Lung (tissue), 12 donors: ENCODE results near the gene OR1K1. TPM values are rescaled to one million over a fixed set of nuclear protein-coding genes. Genes with fewer than 3 reads are reported as not detected.

Source experiments
- ATAC-seq: fragments of 200-7000 bp; cut with Tn5 transposase; one replicate; pipeline ENCODE4 v1.9.1; 2020; ENCODE audit warnings: moderate number of reproducible peaks; ENCODE audit not compliant: insufficient read depth, low FRiP score
- DNase-seq, 3 donors: peaks; one replicate each; pipeline ENCODE4 v3.0.0-alpha.2; 2013 to 2017
- H3K27ac ChIP-seq, 2 donors: one replicate each; pipeline ENCODE4 v1.5.1; 2013; ENCODE audit warnings: mild to moderate bottlenecking in 2 of 2, moderate library complexity in 2 of 2, control low read depth in 1 of 2, inconsistent platforms in 1 of 2, low read depth in 1 of 2, low read length in 1 of 2
- H3K27me3 ChIP-seq, 3 donors: one replicate each; pipeline ENCODE4 v1.5.1; 2013; ENCODE audit warnings: low read length in 2 of 3; ENCODE audit not compliant: control insufficient read depth in 3 of 3, insufficient read depth in 3 of 3
- H3K36me3 ChIP-seq, 4 donors: one replicate each; pipeline ENCODE4 v1.5.1; 2013; ENCODE audit warnings: low read length in 4 of 4, mild to moderate bottlenecking in 1 of 4, moderate library complexity in 1 of 4; ENCODE audit not compliant: control insufficient read depth in 4 of 4, insufficient read depth in 4 of 4
- H3K4me1 ChIP-seq, 5 donors: one replicate each; pipeline ENCODE4 v1.5.1; 2013; ENCODE audit warnings: low read length in 5 of 5, mild to moderate bottlenecking in 2 of 5, moderate library complexity in 1 of 5; ENCODE audit not compliant: control insufficient read depth in 5 of 5, insufficient read depth in 5 of 5
- H3K4me3 ChIP-seq: one replicate; pipeline ENCODE4 v1.5.1; 2013; ENCODE audit warnings: mild to moderate bottlenecking, control low read depth, moderate library complexity
- H3K9ac ChIP-seq, 2 donors: one replicate each; pipeline ENCODE4 v1.5.1; 2013; ENCODE audit warnings: low read length in 2 of 2, control low read depth in 1 of 2; ENCODE audit not compliant: insufficient read depth in 1 of 2
- H3K9me3 ChIP-seq, 4 donors: one replicate each; pipeline ENCODE4 v1.5.1; 2013; ENCODE audit warnings: low read length in 3 of 4, mild to moderate bottlenecking in 1 of 4, moderate library complexity in 1 of 4; ENCODE audit not compliant: control insufficient read depth in 4 of 4, insufficient read depth in 3 of 4
- WGBS, 2 donors: extraction: QIAGEN DNeasy Blood & Tissue Kit; methylation state at CpG; one replicate each; pipeline ENCODE4 v1.1.7; 2013; 5-methylcytosine and 5-hydroxymethylcytosine counted together
- polyA plus RNA-seq, 2 donors: library from polyadenylated mRNA; stranded (reverse); fragments of 200-250 nt; gene quantifications; one replicate each; pipeline ENCODE4 v1.2.1, GENCODE V29; 2013
- total RNA-seq, 2 donors: library from RNA; depleted of rRNA in 1 of 2; stranded (reverse); fragments of >200 nt in 1 of 2; gene quantifications; one replicate each; pipeline ENCODE4 v1.2.1, GENCODE V29; 2014 to 2021
- TF ChIP-seq, protein P1 (sequence below): IDR thresholded peaks from 2 replicates; pipeline ENCODE4 v1.5.1; 2012; ENCODE audit warnings: mild to moderate bottlenecking; ENCODE audit errors: control extremely low read depth, extremely low read depth
- donor health status: control.
- donor health status: control.
- donor health status: Bipolar disorder and iron deficiency.
- donor health status: healthy.
- donor health status: DM: yes; HTN: yes; CAD: no.

The OR1K1 gene
- total and polyA plus RNA-seq, 4 donors, result not detected

DNA sequence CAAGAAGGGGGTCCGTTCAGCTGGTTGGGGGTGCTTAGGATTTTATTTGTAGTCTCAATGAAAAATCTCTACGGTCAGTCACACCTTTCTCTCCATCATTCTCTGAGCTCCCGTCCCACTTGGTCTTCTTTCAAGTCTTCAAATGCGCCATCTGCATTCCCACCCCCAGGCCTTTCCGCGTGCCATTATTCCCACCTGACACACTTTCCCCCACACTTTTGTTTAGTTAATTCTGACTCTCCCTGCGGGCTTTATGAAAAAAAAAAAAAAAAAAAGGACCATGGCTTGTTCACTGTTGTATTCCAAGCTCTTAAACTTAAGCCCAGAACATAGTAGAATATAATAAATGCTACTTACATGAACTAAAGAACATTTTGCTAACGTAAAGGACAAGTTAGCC is 22.9 kb upstream of the OR1K1 start:
- ATAC-seq (no peak), DNase-seq (no peak)
- WGBS, 2 donors, result 87 to 88% methylated on average over 8 of the region's 8 CpGs
- TF ChIP-seq, protein P1, sequence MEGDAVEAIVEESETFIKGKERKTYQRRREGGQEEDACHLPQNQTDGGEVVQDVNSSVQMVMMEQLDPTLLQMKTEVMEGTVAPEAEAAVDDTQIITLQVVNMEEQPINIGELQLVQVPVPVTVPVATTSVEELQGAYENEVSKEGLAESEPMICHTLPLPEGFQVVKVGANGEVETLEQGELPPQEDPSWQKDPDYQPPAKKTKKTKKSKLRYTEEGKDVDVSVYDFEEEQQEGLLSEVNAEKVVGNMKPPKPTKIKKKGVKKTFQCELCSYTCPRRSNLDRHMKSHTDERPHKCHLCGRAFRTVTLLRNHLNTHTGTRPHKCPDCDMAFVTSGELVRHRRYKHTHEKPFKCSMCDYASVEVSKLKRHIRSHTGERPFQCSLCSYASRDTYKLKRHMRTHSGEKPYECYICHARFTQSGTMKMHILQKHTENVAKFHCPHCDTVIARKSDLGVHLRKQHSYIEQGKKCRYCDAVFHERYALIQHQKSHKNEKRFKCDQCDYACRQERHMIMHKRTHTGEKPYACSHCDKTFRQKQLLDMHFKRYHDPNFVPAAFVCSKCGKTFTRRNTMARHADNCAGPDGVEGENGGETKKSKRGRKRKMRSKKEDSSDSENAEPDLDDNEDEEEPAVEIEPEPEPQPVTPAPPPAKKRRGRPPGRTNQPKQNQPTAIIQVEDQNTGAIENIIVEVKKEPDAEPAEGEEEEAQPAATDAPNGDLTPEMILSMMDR, result no peak
- Histone ChIP-seq H3K9ac (no peak overlapping the region), H3K9me3 (peaks cover 0 to 4% (median 1%) of the 10 kb centered on the region in 4 donors), H3K27me3 (no peaks in the 10 kb centered on the region), H3K4me3 (no peak overlapping the region), H3K4me1 (no peaks in the 10 kb centered on the region), H3K27ac (no peak overlapping the region), H3K36me3 (no peaks in the 10 kb centered on the region)

DNA sequence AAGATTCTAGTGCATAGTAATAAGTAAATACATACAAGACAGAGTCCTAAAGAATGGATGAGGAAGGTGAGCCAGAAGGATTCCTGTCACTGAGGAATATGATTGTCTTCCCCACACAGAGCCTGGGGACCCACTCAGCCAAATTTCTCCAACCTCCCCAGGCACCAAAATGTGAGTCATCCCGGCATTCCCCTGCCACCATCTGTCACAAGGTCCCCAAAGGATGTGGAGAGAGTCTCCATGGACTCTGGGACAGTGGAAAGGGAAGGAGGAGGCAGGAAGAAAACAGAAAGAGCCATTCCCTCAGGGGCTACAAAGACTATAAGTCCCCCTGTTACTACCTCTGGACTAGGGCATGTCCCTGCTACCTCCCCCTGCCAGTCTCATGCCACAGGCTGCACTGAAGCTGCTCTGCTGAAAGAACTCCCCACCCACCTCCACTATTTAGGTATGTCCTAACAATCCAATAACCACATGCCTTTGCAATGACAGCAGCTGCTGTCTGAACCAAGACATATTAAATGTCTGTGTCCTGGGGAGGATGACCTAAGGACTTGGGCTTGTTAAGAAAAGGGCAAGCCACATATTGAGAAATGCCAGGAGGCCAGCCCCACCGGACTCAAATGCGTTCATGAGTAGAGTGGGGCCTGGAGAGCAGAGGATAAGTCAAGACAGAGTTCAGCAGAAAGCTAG is 21.8 kb upstream of the OR1K1 start:
- peaks cover 0 to 4% (median 1%) of the 10 kb centered on the region in 4 donors for H3K9me3 ChIP-seq
- WGBS, 2 donors, result 80 to 82% methylated on average over 3 of the region's 3 CpGs
- H3K4me1 ChIP-seq, result no peaks in the 10 kb centered on the region
- no peak overlapping the region for H3K27ac ChIP-seq
- no peak overlapping the region for H3K4me3 ChIP-seq
- DNase-seq (no peak), ATAC-seq (no peak)
- H3K36me3 ChIP-seq, result no peaks in the 10 kb centered on the region
- TF ChIP-seq, protein P1, result no peak
- H3K27me3 ChIP-seq, result no peaks in the 10 kb centered on the region
- H3K9ac ChIP-seq, result no peak overlapping the region

DNA sequence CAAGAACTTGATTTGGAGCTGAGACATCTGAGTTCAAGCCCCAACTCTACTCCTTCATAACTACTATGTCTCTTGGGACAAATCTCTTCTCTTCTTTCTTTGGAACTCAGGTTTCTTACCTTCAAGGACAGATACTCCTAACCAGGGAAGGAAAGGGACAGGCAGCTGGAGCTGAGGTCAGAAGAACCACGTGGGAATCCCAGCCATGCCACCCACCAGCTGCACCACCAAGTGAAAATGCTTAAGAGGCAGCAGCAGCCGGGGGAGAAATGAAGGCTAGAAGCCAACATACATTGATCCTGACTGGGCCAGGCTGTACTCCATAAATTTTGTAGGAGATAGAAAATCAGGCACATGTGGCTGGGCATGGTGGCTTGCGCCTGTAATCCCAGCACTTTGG is 20.7 kb upstream of the OR1K1 start:
- Histone ChIP-seq H3K4me3 (no peak overlapping the region), H3K36me3 (no peaks in the 10 kb centered on the region), H3K9me3 (peaks cover 0 to 3% (median 0%) of the 10 kb centered on the region in 4 donors), H3K27ac (no peak overlapping the region), H3K4me1 (no peaks in the 10 kb centered on the region), H3K27me3 (no peaks in the 10 kb centered on the region), H3K9ac (no peak overlapping the region)
- DNase-seq, result no peak
- ATAC-seq, result no peak
- TF ChIP-seq, protein P1, result no peak
- WGBS, 2 donors, result 76 to 94% methylated on average over 3 of the region's 3 CpGs

DNA sequence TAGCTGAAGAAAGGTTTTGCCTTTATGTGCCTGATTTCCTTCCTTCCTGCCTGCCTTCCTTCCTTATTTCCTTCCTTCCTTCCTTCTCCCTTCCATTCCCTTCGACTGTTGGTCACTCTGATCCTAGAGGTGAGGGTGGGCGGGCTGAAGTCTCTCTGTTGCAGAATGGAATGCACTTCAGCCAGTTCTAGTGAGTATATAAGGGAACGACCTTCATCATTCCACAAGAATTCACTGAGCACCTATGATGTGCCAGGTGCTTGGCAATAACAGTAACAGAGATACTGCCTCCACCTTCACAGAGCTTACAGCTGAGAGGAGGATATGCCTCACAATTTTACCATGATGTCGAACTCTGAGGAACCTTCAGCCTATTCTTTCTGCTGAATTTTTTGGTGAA is 19.9 kb upstream of the OR1K1 start:
- no peak for ATAC-seq
- no peak overlapping the region for H3K27ac ChIP-seq
- WGBS, 2 donors, result 63 to 69% methylated on average over 4 of the region's 4 CpGs
- H3K9me3 ChIP-seq, result peaks cover 0 to 3% (median 0%) of the 10 kb centered on the region in 4 donors
- H3K9ac ChIP-seq, result no peak overlapping the region
- H3K4me1 ChIP-seq, result no peaks in the 10 kb centered on the region
- H3K36me3 ChIP-seq, result no peaks in the 10 kb centered on the region
- no peaks in the 10 kb centered on the region for H3K27me3 ChIP-seq
- DNase-seq, result no peak
- H3K4me3 ChIP-seq, result no peak overlapping the region
- TF ChIP-seq, protein P1, result no peak
